Testis (tissue), 2 donors: ENCODE data around the gene CAPZB.

ENCODE experiments used
- POLR2A ChIP-seq: fragments of 450-650 bp; IDR thresholded peaks from one replicate; pipeline ENCODE4 v1.6.1; 2017; ENCODE audit warnings: antibody characterized with exemption, mild to moderate bottlenecking, moderate library complexity
- TF ChIP-seq, protein P1 (sequence below), 3 experiments: fragments of 450-650 bp in 2 of 3; fragments of 200-600 bp in 1 of 3; sonication (generic) in 1 of 3; IDR thresholded peaks; one replicate each; pipeline ENCODE4 v1.5.1; 2016 to 2019; ENCODE audit warnings: antibody characterized with exemption in 3 of 3, mild to moderate bottlenecking in 2 of 3, moderate library complexity in 1 of 3

- TF ChIP-seq, protein P1, sequence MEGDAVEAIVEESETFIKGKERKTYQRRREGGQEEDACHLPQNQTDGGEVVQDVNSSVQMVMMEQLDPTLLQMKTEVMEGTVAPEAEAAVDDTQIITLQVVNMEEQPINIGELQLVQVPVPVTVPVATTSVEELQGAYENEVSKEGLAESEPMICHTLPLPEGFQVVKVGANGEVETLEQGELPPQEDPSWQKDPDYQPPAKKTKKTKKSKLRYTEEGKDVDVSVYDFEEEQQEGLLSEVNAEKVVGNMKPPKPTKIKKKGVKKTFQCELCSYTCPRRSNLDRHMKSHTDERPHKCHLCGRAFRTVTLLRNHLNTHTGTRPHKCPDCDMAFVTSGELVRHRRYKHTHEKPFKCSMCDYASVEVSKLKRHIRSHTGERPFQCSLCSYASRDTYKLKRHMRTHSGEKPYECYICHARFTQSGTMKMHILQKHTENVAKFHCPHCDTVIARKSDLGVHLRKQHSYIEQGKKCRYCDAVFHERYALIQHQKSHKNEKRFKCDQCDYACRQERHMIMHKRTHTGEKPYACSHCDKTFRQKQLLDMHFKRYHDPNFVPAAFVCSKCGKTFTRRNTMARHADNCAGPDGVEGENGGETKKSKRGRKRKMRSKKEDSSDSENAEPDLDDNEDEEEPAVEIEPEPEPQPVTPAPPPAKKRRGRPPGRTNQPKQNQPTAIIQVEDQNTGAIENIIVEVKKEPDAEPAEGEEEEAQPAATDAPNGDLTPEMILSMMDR (IDR thresholded peaks at IDR 0.05), result no peak
- TF ChIP-seq POLR2A, result no peak
These were observed 84.3 kb downstream of the CAPZB start for GRCh38 chr1:19400875-19401534.
